Heart right ventricle (tissue), 16 donors: Measurements from ENCODE around the gene INPP5A. TPM values are rescaled to one million over a fixed set of nuclear protein-coding genes. Genes with fewer than 3 reads are reported as not detected.
A peak's percentile ranks its signal among the peaks of the same experiment; 100 is the strongest.

Experiments used
- ATAC-seq, 8 donors: fragments of 200-7000 bp; cut with Tn5 transposase; one replicate each; pipeline ENCODE4 v1.9.1; 2020; ENCODE audit warnings: mild to moderate bottlenecking in 8 of 8, moderate library complexity in 8 of 8, moderate number of reproducible peaks in 1 of 8
- DNase-seq, 2 donors: peaks; one replicate each; pipeline ENCODE4 v3.0.0-alpha.2; 2020
- H3K27ac ChIP-seq, 10 donors: fragments of 200-600 bp; sonication (generic) in 2 of 10; one replicate each; pipeline versions ENCODE4 v1.5.0 to v1.8.0; 2020 to 2022; ENCODE audit warnings: mild to moderate bottlenecking in 3 of 10
- H3K27me3 ChIP-seq, 7 donors: fragments of 200-600 bp; one replicate each; pipeline ENCODE4 v1.8.0; 2021 to 2022; ENCODE audit warnings: mild to moderate bottlenecking in 2 of 7
- H3K36me3 ChIP-seq, 9 donors: fragments of 200-600 bp; sonication (generic) in 1 of 9; one replicate each; pipeline versions ENCODE4 v1.5.0 to v1.8.0; 2020 to 2022; ENCODE audit warnings: mild to moderate bottlenecking in 2 of 9
- H3K4me1 ChIP-seq, 9 donors: fragments of 200-600 bp; sonication (generic) in 1 of 9; one replicate each; pipeline versions ENCODE4 v1.5.0 to v1.8.0; 2020 to 2022; ENCODE audit warnings: mild to moderate bottlenecking in 4 of 9
- H3K4me3 ChIP-seq, 10 donors: fragments of 200-600 bp; sonication (generic) in 2 of 10; one replicate each; pipeline versions ENCODE4 v1.5.0 to v1.8.0; 2020 to 2022; ENCODE audit warnings: mild to moderate bottlenecking in 7 of 10, moderate library complexity in 2 of 10
- H3K9me3 ChIP-seq, 11 donors: fragments of 200-600 bp in 10 of 11; sonication (generic) in 2 of 11; one replicate each; pipeline versions ENCODE4 v1.5.0 to v1.8.0; 2013 to 2022; ENCODE audit warnings: mild to moderate bottlenecking in 2 of 11, control low read depth in 1 of 11, moderate library complexity in 1 of 11
- WGBS, 2 donors: extraction: QIAGEN DNeasy Blood & Tissue Kit; methylation state at CpG; one replicate each; pipeline ENCODE4 v1.1.7; 2013; ENCODE audit warnings: inconsistent platforms in 1 of 2; 5-methylcytosine and 5-hydroxymethylcytosine counted together
- intact Hi-C, 10 donors: fragments of 100-400 bp; cut with DNase I; formaldehyde crosslinking; loops; one replicate each; pipeline versions ENCODE4 v1.11.1 to v1.14.2; 2022
- polyA plus RNA-seq, 2 donors: library from polyadenylated mRNA; stranded (reverse); fragments of 200-250 nt; gene quantifications; one replicate each; pipeline ENCODE4 v1.2.3, GENCODE V29; 2013
- total RNA-seq, 10 donors: library from RNA; stranded (reverse); fragmentation: NEBNext Ultra II Directional in 3 of 10; extraction: Animal tissue kit (Norgen Biotek cat#: 25700) in 3 of 10; gene quantifications; one replicate each; pipeline versions ENCODE4 v1.2.1 to v1.2.4, GENCODE V29; 2021 to 2023
- TF ChIP-seq, protein P1 (sequence below), 9 donors: fragments of 200-600 bp; sonication (generic) in 2 of 9; IDR thresholded peaks; one replicate each; pipeline versions ENCODE4 v1.5.0 to v1.8.0; 2021 to 2022; ENCODE audit warnings: antibody characterized with exemption in 9 of 9, mild to moderate bottlenecking in 5 of 9, moderate library complexity in 1 of 9
- donor health status: Arrhythmogenic right ventricular cardiomyopathy.
- donor health status: ischemic (EF 13 %, LVEDD 7.1; RV severe dilation, severe dysfunction).
- donor health status: healthy with polysubstance abuse.
- donor health status: DM: no; HTN: yes; CAD: no.
- donor health status: DM: no; HTN: no; CAD: no.
- donor health status: ischemic (EF 25% LVEDD 6.9; RV normal size, moderate dysfunction).
- donor health status: ischemic (EF 25% LVEDD 5.7; RV mildly dilated, moderate dysfunction).
- donor health status: healthy.
- donor health status: DM: yes; HTN: yes; CAD: no.
- donor health status: Ischemic cardiomyopathy.
- donor health status: ischemic (EF 35%, LVEDD 5.7; RV mildly dilated, moderate dysfunction).
- donor health status: nonischemic (EF 11% LVEDD 7.7; RV severe dilation, severe dysfunction).
- donor health status: DM: yes; HTN: yes; CAD: no.
- donor health status: PGD.
- donor health status: ischemic (EF 29% LVEDD 5.4; RV normal size, mild dysfunction).
- donor health status: nonischemic (EF 23%, LVEDD 6.1; RV moderate dilation, normal function).

The INPP5A gene
- total and polyA plus RNA-seq, 12 donors: 30.4 to 122 (median 106) TPM

DNA sequence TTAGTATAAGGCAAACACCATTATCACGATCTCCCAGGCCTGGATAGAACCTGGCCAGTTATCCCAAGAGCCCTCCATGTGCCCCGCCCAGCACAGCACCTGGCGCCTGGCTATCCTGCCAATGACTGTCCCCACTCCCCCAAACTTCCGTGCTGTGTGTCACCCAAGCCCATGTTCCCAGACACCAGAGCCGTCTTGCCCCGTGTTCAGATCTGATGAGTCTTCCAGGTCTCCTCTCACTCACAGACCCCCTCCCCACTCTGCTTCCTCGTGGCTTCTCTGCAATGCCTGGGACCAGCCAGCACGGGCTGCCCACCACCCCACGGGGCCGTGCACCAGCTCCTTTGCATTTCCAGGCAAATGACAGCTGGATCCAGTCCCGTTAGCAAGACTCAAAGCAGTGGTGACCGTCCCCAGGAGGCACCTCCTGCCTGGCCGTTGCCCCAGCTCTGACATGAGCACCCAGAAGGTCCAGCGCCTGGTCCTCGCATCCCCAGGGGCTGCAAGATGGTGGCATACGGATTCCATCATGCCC lies 43.8 kb upstream of the INPP5A start:
- Histone ChIP-seq H3K27me3 (no peaks in the 10 kb centered on the region), H3K4me1 (peaks cover 0 to 21% (median 6%) of the 10 kb centered on the region in 9 donors), H3K36me3 (no peaks in the 10 kb centered on the region), H3K27ac (no peak overlapping the region), H3K9me3 (no peaks in the 10 kb centered on the region), H3K4me3 (no peak overlapping the region)
- intact Hi-C loops: no loop called here
- 90 to 92% methylated on average over 16 of the region's 16 CpGs for WGBS, 2 donors
- TF ChIP-seq, protein P1, sequence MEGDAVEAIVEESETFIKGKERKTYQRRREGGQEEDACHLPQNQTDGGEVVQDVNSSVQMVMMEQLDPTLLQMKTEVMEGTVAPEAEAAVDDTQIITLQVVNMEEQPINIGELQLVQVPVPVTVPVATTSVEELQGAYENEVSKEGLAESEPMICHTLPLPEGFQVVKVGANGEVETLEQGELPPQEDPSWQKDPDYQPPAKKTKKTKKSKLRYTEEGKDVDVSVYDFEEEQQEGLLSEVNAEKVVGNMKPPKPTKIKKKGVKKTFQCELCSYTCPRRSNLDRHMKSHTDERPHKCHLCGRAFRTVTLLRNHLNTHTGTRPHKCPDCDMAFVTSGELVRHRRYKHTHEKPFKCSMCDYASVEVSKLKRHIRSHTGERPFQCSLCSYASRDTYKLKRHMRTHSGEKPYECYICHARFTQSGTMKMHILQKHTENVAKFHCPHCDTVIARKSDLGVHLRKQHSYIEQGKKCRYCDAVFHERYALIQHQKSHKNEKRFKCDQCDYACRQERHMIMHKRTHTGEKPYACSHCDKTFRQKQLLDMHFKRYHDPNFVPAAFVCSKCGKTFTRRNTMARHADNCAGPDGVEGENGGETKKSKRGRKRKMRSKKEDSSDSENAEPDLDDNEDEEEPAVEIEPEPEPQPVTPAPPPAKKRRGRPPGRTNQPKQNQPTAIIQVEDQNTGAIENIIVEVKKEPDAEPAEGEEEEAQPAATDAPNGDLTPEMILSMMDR (IDR thresholded peaks at IDR 0.05): no peak
- ATAC-seq (no peak), DNase-seq (no peak)

GRCh38 chr10:132494866-132495630 lies 42.5 kb upstream of the INPP5A start:
- WGBS, 2 donors: 70 to 76% methylated on average over 11 of the region's 11 CpGs
- intact Hi-C loops: no loop called here
- TF ChIP-seq, protein P1 (IDR thresholded peaks at IDR 0.05): no peak
- no peaks in the 10 kb centered on the region for H3K27me3 ChIP-seq
- H3K4me1 ChIP-seq: peaks cover 0 to 21% (median 6%) of the 10 kb centered on the region in 9 donors
- H3K9me3 ChIP-seq: no peaks in the 10 kb centered on the region
- H3K27ac ChIP-seq: no peak overlapping the region
- DNase-seq: no peak
- no peak overlapping the region for H3K4me3 ChIP-seq
- ATAC-seq: no peak
- H3K36me3 ChIP-seq: no peaks in the 10 kb centered on the region

GRCh38 chr10:132496360-132497062 lies 41.1 kb upstream of the INPP5A start:
- 79 to 81% methylated on average over 13 of the region's 13 CpGs for WGBS, 2 donors
- DNase-seq: no peak
- TF ChIP-seq, protein P1 (IDR thresholded peaks at IDR 0.05): no peak

DNA sequence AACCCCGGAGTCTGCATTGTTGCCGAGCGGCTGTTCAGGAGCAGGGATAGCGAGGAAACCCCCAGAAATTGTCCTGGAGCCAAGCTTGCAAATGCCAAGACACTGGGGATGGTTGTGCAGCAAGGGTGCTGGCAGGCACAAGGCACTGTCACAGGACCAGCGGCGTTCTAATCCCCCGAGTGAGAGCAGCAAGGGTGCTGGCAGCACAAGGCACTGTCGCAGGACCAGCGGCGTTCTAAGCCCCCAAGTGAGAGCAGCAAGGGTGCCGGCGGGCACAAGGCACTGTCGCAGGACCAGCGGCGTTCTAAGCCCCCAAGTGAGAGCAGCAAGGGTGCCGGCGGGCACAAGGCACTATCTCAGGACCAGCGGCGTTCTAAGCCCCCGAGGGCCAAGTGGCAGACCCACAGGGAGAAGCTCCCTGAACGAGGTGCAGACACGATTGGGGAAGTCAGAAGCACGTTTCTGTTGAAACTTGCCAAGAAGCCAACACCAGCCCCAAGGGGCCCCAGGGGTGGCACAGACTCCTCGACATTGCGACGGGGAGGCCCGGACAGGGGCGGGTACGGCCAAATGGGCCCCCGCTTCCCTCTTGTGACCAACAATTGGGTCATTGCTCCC lies 40.4 kb upstream of the INPP5A start:
- Histone ChIP-seq H3K27me3 (no peaks in the 10 kb centered on the region), H3K4me3 (no peak overlapping the region), H3K4me1 (peaks cover 0 to 21% (median 6%) of the 10 kb centered on the region in 9 donors), H3K9me3 (no peaks in the 10 kb centered on the region), H3K36me3 (no peaks in the 10 kb centered on the region), H3K27ac (no peak overlapping the region)
- DNase-seq (no peak), ATAC-seq (peak in 2 of 8 donors; percentile 41 to 57)
- TF ChIP-seq, protein P1 (IDR thresholded peaks at IDR 0.05): no peak
- intact Hi-C loops: no loop called here
- 75 to 88% methylated on average over 30 of the region's 30 CpGs for WGBS, 2 donors

More at GRCh38 chr10:132496360-132497062, 41.1 kb upstream of the INPP5A start:
- Histone ChIP-seq H3K36me3 (no peaks in the 10 kb centered on the region), H3K4me1 (peaks cover 0 to 21% (median 6%) of the 10 kb centered on the region in 9 donors), H3K9me3 (no peaks in the 10 kb centered on the region), H3K4me3 (no peak overlapping the region), H3K27me3 (no peaks in the 10 kb centered on the region), H3K27ac (no peak overlapping the region)
- intact Hi-C loops: no loop called here
- ATAC-seq: no peak
